HepG2 (cell line): ENCODE data around the gene LAMA1. TPM values are rescaled to one million over a fixed set of nuclear protein-coding genes. Genes with fewer than 3 reads are reported as not detected.

ENCODE experiments used
- ATAC-seq: fragments of 200-7000 bp; cut with Tn5 transposase; 3 replicates; pipeline ENCODE4 v1.9.1; 2020; ENCODE audit warnings: mild to moderate bottlenecking, moderate library complexity
- BruUV-seq: library from RNA; stranded (reverse); fragments of 400-500 nt; replicated peaks from 2 replicates; lab custom pipeline; 2021; lab: Mats Ljungman, UMichigan
- CTCF ChIA-PET: fragments of 300-600 bp; formaldehyde crosslinking; extraction: SDS; loops from one replicate; lab custom pipeline; 2021; ENCODE audit warnings: low total read pairs, inconsistent platforms, low intra/inter-chr PET ratio; lab: Yijun Ruan, JAX
- POLR2A ChIA-PET: fragments of 350-600 bp; sonication (Branson Sonifier 250); formaldehyde crosslinking; loops from one replicate; lab custom pipeline; 2020; ENCODE audit warnings: antibody characterized with exemption, inconsistent platforms; lab: Yijun Ruan, JAX
- DNase-seq: peaks from one replicate; pipeline ENCODE4 v3.0.0-alpha.2; 2015; ENCODE audit warnings: low spot score
- FAIRE-seq: peaks from 3 replicates; lab custom pipeline; 2011; peaks lifted over from hg19 to GRCh38; lab: Jason Lieb, UNC
- H2AFZ ChIP-seq: one replicate; pipeline ENCODE4 v1.6.1; 2011; ENCODE audit warnings: low read length, inconsistent platforms
- H3K27ac ChIP-seq: fragments of 300-600 bp; 3 replicates; pipeline ENCODE4 v1.8.0; 2011; ENCODE audit warnings: mixed run types, mild to moderate bottlenecking, mixed read lengths, low read length, inconsistent platforms; ENCODE audit not compliant: insufficient read depth; ENCODE audit errors: extremely low read length
- H3K27me3 ChIP-seq, 2 experiments: fragments of 200-600 bp in 1 of 2; 2 replicates in 1 of 2; 3 replicates in 1 of 2; pipeline versions ENCODE4 v1.6.0 to v1.8.0; 2011; ENCODE audit warnings: low read length in 2 of 2, mild to moderate bottlenecking in 2 of 2, moderate library complexity in 2 of 2, inconsistent platforms in 1 of 2; ENCODE audit not compliant: insufficient read depth in 2 of 2, control insufficient read depth in 1 of 2
- H3K36me3 ChIP-seq, 2 experiments: fragments of 200-600 bp in 1 of 2; replicated peaks in 1 of 2; 2 replicates in 1 of 2; 3 replicates in 1 of 2; pipeline versions ENCODE4 v1.5.1 to v1.8.0; 2011; ENCODE audit warnings: low read length in 2 of 2, inconsistent platforms in 1 of 2; ENCODE audit not compliant: insufficient read depth in 2 of 2, control insufficient read depth in 1 of 2
- H3K4me1 ChIP-seq: 2 replicates; pipeline ENCODE4 v1.5.1; 2012; ENCODE audit warnings: low read length, inconsistent platforms; ENCODE audit not compliant: insufficient read depth
- H3K4me2 ChIP-seq: 2 replicates; pipeline ENCODE4 v1.6.0; 2011; ENCODE audit warnings: low read depth, low read length, inconsistent platforms
- H3K4me3 ChIP-seq, 3 experiments: fragments of 200-600 bp in 1 of 3; sonication (generic), shearing (Covaris generic) in 1 of 3; replicated peaks in 1 of 3; 2 replicates each; pipeline ENCODE4 v1.5.1; 2011 to 2016; ENCODE audit warnings: low read length in 3 of 3, inconsistent platforms in 2 of 3, low read depth in 2 of 3, mild to moderate bottlenecking in 2 of 3, control low read depth in 1 of 3, mixed read lengths in 1 of 3; ENCODE audit not compliant: insufficient read depth in 1 of 3
- H3K79me2 ChIP-seq: one replicate; pipeline ENCODE4 v1.6.1; 2011; ENCODE audit warnings: low read length, inconsistent platforms; ENCODE audit not compliant: insufficient read depth
- H3K9ac ChIP-seq: 2 replicates; pipeline ENCODE4 v1.6.0; 2011; ENCODE audit warnings: mild to moderate bottlenecking, low read depth, low read length, inconsistent platforms; ENCODE audit not compliant: insufficient read depth
- H3K9me3 ChIP-seq: 2 replicates; pipeline ENCODE4 v1.5.1; 2012; ENCODE audit warnings: mild to moderate bottlenecking, low read length
- H4K20me1 ChIP-seq: 2 replicates; pipeline ENCODE4 v1.6.0; 2011; ENCODE audit warnings: inconsistent platforms, mild to moderate bottlenecking, low read length, moderate library complexity; ENCODE audit not compliant: insufficient read depth
- EED ChIP-seq: sonication (generic); formaldehyde crosslinking; IDR thresholded peaks from 2 replicates; pipeline ENCODE4 v1.5.0; 2020; ENCODE audit warnings: mild to moderate bottlenecking, missing genetic modification reagents
- HMG20A ChIP-seq: IDR thresholded peaks from 2 replicates; pipeline ENCODE4 v1.6.1; 2016; ENCODE audit warnings: borderline replicate concordance
- MAF1 ChIP-seq: sonication (generic); formaldehyde crosslinking; IDR thresholded peaks from 2 replicates; pipeline ENCODE4 v1.5.0; 2020; ENCODE audit warnings: missing genetic modification reagents, borderline replicate concordance
- PATZ1 ChIP-seq: sonication (generic); formaldehyde crosslinking; IDR thresholded peaks from 2 replicates; pipeline ENCODE4 v1.4.0; 2020; ENCODE audit warnings: missing genetic modification reagents
- PHF8 ChIP-seq: sonication (generic); formaldehyde crosslinking; IDR thresholded peaks from 2 replicates; pipeline ENCODE4 v1.5.0; 2020; ENCODE audit warnings: missing genetic modification reagents
- RBFOX2 ChIP-seq: fragments of 200-400 bp; formaldehyde crosslinking; IDR thresholded peaks from 2 replicates; pipeline ENCODE4 v1.6.1; 2017; ENCODE audit warnings: low read depth, mild to moderate bottlenecking, low read length
- TARDBP ChIP-seq: sonication (generic); formaldehyde crosslinking; IDR thresholded peaks from 2 replicates; pipeline ENCODE4 v1.8.0; 2022; ENCODE audit warnings: mild to moderate bottlenecking, missing genetic modification reagents
- YY1 ChIP-seq: IDR thresholded peaks from 2 replicates; pipeline ENCODE4 v1.6.1; 2011; ENCODE audit warnings: low read length, low read depth, moderate library complexity, mild to moderate bottlenecking; ENCODE audit not compliant: insufficient read depth, insufficient replicate concordance
- ZBTB10 ChIP-seq: sonication (generic); formaldehyde crosslinking; IDR thresholded peaks from 2 replicates; pipeline ENCODE4 v1.4.0; 2020; ENCODE audit warnings: missing genetic modification reagents, borderline replicate concordance
- ZFP82 ChIP-seq: sonication (generic); formaldehyde crosslinking; IDR thresholded peaks from 2 replicates; pipeline ENCODE4 v1.5.1; 2020; ENCODE audit warnings: mild to moderate bottlenecking, missing genetic modification reagents, borderline replicate concordance
- ZNF12 ChIP-seq: sonication (generic); formaldehyde crosslinking; IDR thresholded peaks from 2 replicates; pipeline ENCODE4 v1.5.0; 2020; ENCODE audit warnings: missing genetic modification reagents
- ZNF205 ChIP-seq: IDR thresholded peaks from 2 replicates; pipeline ENCODE4 v1.6.1; 2018; ENCODE audit warnings: missing biosample characterization, missing genetic modification reagents
- ZNF274 ChIP-seq: sonication (generic); formaldehyde crosslinking; IDR thresholded peaks from 2 replicates; pipeline ENCODE4 v1.5.1; 2020; ENCODE audit warnings: mild to moderate bottlenecking, missing genetic modification reagents
- ZNF296 ChIP-seq: sonication (generic); formaldehyde crosslinking; conservative IDR thresholded peaks from 2 replicates; pipeline ENCODE4 v1.5.0; 2020; ENCODE audit warnings: mild to moderate bottlenecking, missing genetic modification reagents
- ZNF530 ChIP-seq: sonication (generic); formaldehyde crosslinking; IDR thresholded peaks from 2 replicates; pipeline ENCODE4 v1.5.0; 2020; ENCODE audit warnings: low read depth, mild to moderate bottlenecking, missing genetic modification reagents
- ZNF546 ChIP-seq: sonication (generic); formaldehyde crosslinking; conservative IDR thresholded peaks from 2 replicates; pipeline ENCODE4 v1.8.1; 2023; ENCODE audit warnings: mild to moderate bottlenecking, missing genetic modification reagents
- ZNF563 ChIP-seq: sonication (generic); formaldehyde crosslinking; IDR thresholded peaks from 2 replicates; pipeline ENCODE4 v1.8.0; 2022; ENCODE audit warnings: mild to moderate bottlenecking, moderate library complexity, missing genetic modification reagents
- ZNF569 ChIP-seq: sonication (generic); formaldehyde crosslinking; IDR thresholded peaks from 2 replicates; pipeline ENCODE4 v1.5.0; 2020; ENCODE audit warnings: mild to moderate bottlenecking, missing genetic modification reagents, moderate library complexity, borderline replicate concordance
- ZNF652 ChIP-seq: IDR thresholded peaks from 2 replicates; pipeline ENCODE4 v1.6.1; 2016; ENCODE audit warnings: low read depth, borderline replicate concordance
- ZNF747 ChIP-seq: sonication (generic); formaldehyde crosslinking; IDR thresholded peaks from 2 replicates; pipeline ENCODE4 v1.8.1; 2023; ENCODE audit warnings: missing genetic modification reagents, mild to moderate bottlenecking, borderline replicate concordance
- WGBS: methylation state at CpG from one replicate; pipeline ENCODE4 v1.1.6; 2017; ENCODE audit warnings: low lambda C conversion rate; 5-methylcytosine and 5-hydroxymethylcytosine counted together
- in situ Hi-C: cut with HindIII; loops from 2 replicates; pipeline ENCODE4 v1.10.0; 2017; ENCODE audit warnings: low pct_unique_long_range_greater_than_20kb; ENCODE audit not compliant: extremely low pct_ligation_motif_present
- intact Hi-C: fragments of 100-400 bp; cut with micrococcal nuclease; formaldehyde crosslinking; loops from one replicate; pipeline ENCODE4 v1.10.0; 2022; ENCODE audit not compliant: unreplicated experiment
- polyA plus RNA-seq, 8 experiments: library from polyadenylated mRNA; depleted of rRNA in 3 of 8; stranded (reverse) in 7 of 8; unstranded in 1 of 8; fragments of >200 nt; fragmentation: Illumina TruSeq in 4 of 8; extraction: Trizol in 4 of 8; gene quantifications; 2 replicates each; pipeline versions ENCODE4 v1.2.1 to v1.2.3, GENCODE V29; 2011 to 2016; ENCODE audit warnings: low read depth in 4 of 8, missing spikeins in 1 of 8, mixed read lengths in 1 of 8; ENCODE audit not compliant: insufficient read depth in 1 of 8
- total RNA-seq, 5 experiments: library from RNA; depleted of rRNA; stranded (reverse); fragments of >200 nt; fragmentation: Illumina TruSeq; extraction: Trizol; gene quantifications; 2 replicates each; pipeline ENCODE4 v1.2.3, GENCODE V29; 2016; ENCODE audit warnings: low read depth in 1 of 5

The LAMA1 gene
- total and polyA plus RNA-seq, 2 of the 13 experiments (the other 11 are each of a cell fraction or from before 2014, with no cell fraction given), result 0.05 to 0.44 TPM

GRCh38 chr18:7104649-7105048 is 12.9 kb downstream of the LAMA1 start:
- no peak for FAIRE-seq
- WGBS, result 91% methylated on average over 4 of the region's 4 CpGs

More at GRCh38 chr18:7104649-7105048, 12.9 kb downstream of the LAMA1 start:
- CTCF ChIA-PET, result no interaction called here
- no peaks in the 10 kb centered on the region for H4K20me1 ChIP-seq
- H3K4me3 ChIP-seq, result no peak overlapping the region
- no peaks in the 10 kb centered on the region for H3K36me3 ChIP-seq
- no peaks in the 10 kb centered on the region for H3K27me3 ChIP-seq
- no peak overlapping the region for H3K27ac ChIP-seq
- intact Hi-C loops, result no loop called here
- H3K4me1 ChIP-seq, result no peaks in the 10 kb centered on the region
- no TSS peak for BruUV-seq
- TF ChIP-seq HMG20A (no peak), ZNF652 (CRISPR knock-in tag) (no peak), YY1 (no peak), TARDBP (CRISPR knock-in tag) (no peak), ZNF274 (CRISPR knock-in tag) (no peak), ZNF530 (no peak), ZNF296 (CRISPR knock-in tag) (no peak), ZNF12 (no peak), ZFP82 (CRISPR knock-in tag) (no peak), ZNF563 (CRISPR knock-in tag) (no peak), EED (CRISPR knock-in tag) (no peak), ZNF546 (CRISPR knock-in tag) (no peak), MAF1 (CRISPR knock-in tag) (no peak), RBFOX2 (no peak), ZNF747 (CRISPR knock-in tag) (no peak), ZNF569 (CRISPR knock-in tag) (no peak), PATZ1 (CRISPR knock-in tag) (no peak), ZBTB10 (CRISPR knock-in tag) (no peak), ZNF205 (CRISPR knock-in tag) (no peak), PHF8 (CRISPR knock-in tag) (no peak)
- TF ChIP-seq, all 625 proteins: peak for 0
- Histone ChIP-seq H3K9me3 (no peaks in the 10 kb centered on the region), H3K79me2 (no peaks in the 10 kb centered on the region), H2AFZ (no peak overlapping the region), H3K9ac (no peak overlapping the region), H3K4me2 (no peak overlapping the region)
- ATAC-seq, result no peak
- in situ Hi-C loops, result no loop called here
- POLR2A ChIA-PET, result no interaction called here
- no peak for DNase-seq
